ENCODE data around the gene SNX19.

DNA sequence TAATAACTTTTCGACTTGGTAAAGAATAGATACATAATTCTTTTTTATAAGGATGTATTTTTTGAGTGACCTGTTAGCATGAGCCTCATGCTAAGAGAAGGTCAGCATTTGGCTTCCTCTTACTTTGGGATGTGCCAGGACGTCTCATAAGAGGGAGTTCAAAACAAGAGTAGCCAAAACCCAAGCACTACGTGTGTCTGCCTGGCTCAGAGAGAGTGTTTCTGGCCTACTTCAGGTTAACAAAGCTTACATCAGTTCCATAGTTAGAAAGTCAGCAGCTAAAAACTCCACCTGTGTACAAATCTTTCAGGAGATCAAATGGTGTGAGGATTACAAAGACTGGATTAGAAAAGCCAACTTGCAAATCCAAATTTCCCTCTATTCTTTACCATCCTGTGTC, 13.9 kb downstream of the SNX19 start:
- TF ChIP-seq, protein P1, sequence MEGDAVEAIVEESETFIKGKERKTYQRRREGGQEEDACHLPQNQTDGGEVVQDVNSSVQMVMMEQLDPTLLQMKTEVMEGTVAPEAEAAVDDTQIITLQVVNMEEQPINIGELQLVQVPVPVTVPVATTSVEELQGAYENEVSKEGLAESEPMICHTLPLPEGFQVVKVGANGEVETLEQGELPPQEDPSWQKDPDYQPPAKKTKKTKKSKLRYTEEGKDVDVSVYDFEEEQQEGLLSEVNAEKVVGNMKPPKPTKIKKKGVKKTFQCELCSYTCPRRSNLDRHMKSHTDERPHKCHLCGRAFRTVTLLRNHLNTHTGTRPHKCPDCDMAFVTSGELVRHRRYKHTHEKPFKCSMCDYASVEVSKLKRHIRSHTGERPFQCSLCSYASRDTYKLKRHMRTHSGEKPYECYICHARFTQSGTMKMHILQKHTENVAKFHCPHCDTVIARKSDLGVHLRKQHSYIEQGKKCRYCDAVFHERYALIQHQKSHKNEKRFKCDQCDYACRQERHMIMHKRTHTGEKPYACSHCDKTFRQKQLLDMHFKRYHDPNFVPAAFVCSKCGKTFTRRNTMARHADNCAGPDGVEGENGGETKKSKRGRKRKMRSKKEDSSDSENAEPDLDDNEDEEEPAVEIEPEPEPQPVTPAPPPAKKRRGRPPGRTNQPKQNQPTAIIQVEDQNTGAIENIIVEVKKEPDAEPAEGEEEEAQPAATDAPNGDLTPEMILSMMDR (conservative IDR thresholded peaks at IDR 0.05; ENCODE audit: low read depth, low read length) = no peak
- TF ChIP-seq RAD21 (IDR thresholded peaks at IDR 0.05; ENCODE audit: low read length) = no peak
- TF ChIP-seq POLR2A (IDR thresholded peaks at IDR 0.05; ENCODE audit: low read depth, low read length) = no peak
- TF ChIP-seq RFX5 (IDR thresholded peaks at IDR 0.05; ENCODE audit: low read depth, low read length) = no peak
- TF ChIP-seq MXI1 (IDR thresholded peaks at IDR 0.05; ENCODE audit: borderline replicate concordance, low read depth, low read length) = no peak
- TF ChIP-seq FOS (IDR thresholded peaks at IDR 0.05; ENCODE audit: low read depth, low read length) = no peak
- no peak for TF ChIP-seq MAFK (IDR thresholded peaks at IDR 0.05; ENCODE audit: low read depth, low read length)
- TF ChIP-seq CEBPB (IDR thresholded peaks at IDR 0.05; ENCODE audit: low read depth, low read length) = no peak
